SK-N-SH (cell line): Measurements from ENCODE around the gene FMC1. TPM values are rescaled to one million over a fixed set of nuclear protein-coding genes. Genes with fewer than 3 reads are reported as not detected.

ENCODE experiments used
- CTCF ChIA-PET: fragments of 300-600, 350-600 bp; formaldehyde crosslinking; extraction: SDS; loops from one replicate; lab custom pipeline; 2021; lab: Yijun Ruan, JAX
- POLR2A ChIA-PET: fragments of 350-600 bp; sonication (Branson Sonifier 250); formaldehyde crosslinking; extraction: SDS; loops from one replicate; lab custom pipeline; 2020; ENCODE audit warnings: antibody characterized with exemption, inconsistent platforms; lab: Yijun Ruan, JAX
- DNase-seq: peaks from one replicate; pipeline ENCODE4 v3.0.0; 2012
- H2AFZ ChIP-seq: fragments of 200-600 bp; sonication (generic); 2 replicates; pipeline ENCODE4 v1.8.1; 2016; ENCODE audit warnings: antibody characterized with exemption, mild to moderate bottlenecking, low read depth
- H3F3A ChIP-seq: fragments of 200-600 bp; sonication (generic); replicated peaks from 2 replicates; pipeline ENCODE3; 2016; ENCODE audit warnings: antibody characterized with exemption, mild to moderate bottlenecking; ENCODE audit not compliant: insufficient read depth
- H3K27ac ChIP-seq, 2 experiments: fragments of 200-500 bp in 1 of 2; fragments of 200-600 bp in 1 of 2; sonication (Bioruptor generic) in 1 of 2; sonication (generic), shearing (Covaris generic) in 1 of 2; 2 replicates each; pipeline versions ENCODE4 v1.5.1 to v1.6.1; 2014 to 2016; ENCODE audit warnings: low read depth in 2 of 2, inconsistent platforms in 1 of 2, low read length in 1 of 2, mild to moderate bottlenecking in 1 of 2, mixed read lengths in 1 of 2
- H3K27me3 ChIP-seq: fragments of 200-600 bp; sonication (generic), shearing (Covaris generic); 2 replicates; pipeline ENCODE4 v1.6.1; 2016; ENCODE audit warnings: mixed run types; ENCODE audit not compliant: insufficient read depth
- H3K36me3 ChIP-seq, 2 experiments: fragments of 200-500 bp in 1 of 2; fragments of 200-600 bp in 1 of 2; sonication (Bioruptor generic) in 1 of 2; sonication (generic) in 1 of 2; replicated peaks in 1 of 2; 2 replicates each; pipeline versions ENCODE3 to v1.5.1; 2014 to 2016; ENCODE audit warnings: low read length in 1 of 2, mild to moderate bottlenecking in 1 of 2; ENCODE audit not compliant: insufficient read depth in 2 of 2, control insufficient read depth in 1 of 2
- H3K4me1 ChIP-seq, 2 experiments: fragments of 200-500 bp in 1 of 2; fragments of 200-600 bp in 1 of 2; sonication (Bioruptor generic) in 1 of 2; sonication (generic), shearing (Covaris generic) in 1 of 2; 2 replicates each; pipeline versions ENCODE4 v1.5.1 to v1.6.1; 2014 to 2016; ENCODE audit warnings: low read depth in 1 of 2, low read length in 1 of 2, mixed run types in 1 of 2; ENCODE audit not compliant: insufficient read depth in 2 of 2, control insufficient read depth in 1 of 2
- H3K4me2 ChIP-seq: fragments of 200-600 bp; sonication (generic), shearing (Covaris generic); 2 replicates; pipeline ENCODE4 v1.6.1; 2017; ENCODE audit warnings: mixed run types
- H3K4me3 ChIP-seq, 2 experiments: fragments of 200-500 bp in 1 of 2; fragments of 200-600 bp in 1 of 2; sonication (Bioruptor generic) in 1 of 2; sonication (generic), shearing (Covaris generic) in 1 of 2; 2 replicates each; pipeline versions ENCODE4 v1.5.1 to v1.8.1; 2014 to 2016; ENCODE audit warnings: low read depth in 2 of 2, inconsistent platforms in 1 of 2, low read length in 1 of 2, mild to moderate bottlenecking in 1 of 2, mixed read lengths in 1 of 2, moderate library complexity in 1 of 2
- H3K79me2 ChIP-seq: fragments of 200-600 bp; sonication (generic); 2 replicates; pipeline ENCODE4 v1.8.1; 2017; ENCODE audit warnings: mild to moderate bottlenecking; ENCODE audit not compliant: insufficient read depth
- H3K9ac ChIP-seq: fragments of 200-600 bp; sonication (generic); 2 replicates; pipeline ENCODE4 v1.6.1; 2017; ENCODE audit warnings: mixed run types
- H3K9me2 ChIP-seq: fragments of 200-600 bp; sonication (generic); 2 replicates; pipeline ENCODE4 v1.6.1; 2017; ENCODE audit warnings: mixed run types
- H3K9me3 ChIP-seq: fragments of 200-600 bp; sonication (generic); 2 replicates; pipeline ENCODE4 v1.6.1; 2017; ENCODE audit warnings: mixed run types, mild to moderate bottlenecking, moderate library complexity
- H4K20me1 ChIP-seq: fragments of 200-600 bp; sonication (generic); 2 replicates; pipeline ENCODE4 v1.6.1; 2017; ENCODE audit warnings: mild to moderate bottlenecking, mixed run types; ENCODE audit not compliant: insufficient read depth
- FOXM1 ChIP-seq: IDR thresholded peaks from 2 replicates; pipeline ENCODE4 v1.4.0; 2012; ENCODE audit warnings: low read depth, mild to moderate bottlenecking
- GATA2 ChIP-seq: sonication (generic); formaldehyde crosslinking; IDR thresholded peaks from 2 replicates; pipeline ENCODE4 v1.5.0; 2020; ENCODE audit warnings: mild to moderate bottlenecking, missing genetic modification reagents
- JUND ChIP-seq: IDR thresholded peaks from 2 replicates; pipeline ENCODE4 v1.4.0; 2012
- MEF2A ChIP-seq: IDR thresholded peaks from 2 replicates; pipeline ENCODE4 v1.4.0; 2012; ENCODE audit warnings: low read depth, borderline replicate concordance
- NFIC ChIP-seq: IDR thresholded peaks from 2 replicates; pipeline ENCODE4 v1.4.0; 2012; ENCODE audit warnings: borderline replicate concordance
- NRF1 ChIP-seq: IDR thresholded peaks from 2 replicates; pipeline ENCODE4 v1.6.1; 2012; ENCODE audit warnings: low read depth, mild to moderate bottlenecking, low read length
- POLR2AphosphoS5 ChIP-seq: IDR thresholded peaks from 2 replicates; pipeline ENCODE4 v1.6.1; 2012; ENCODE audit warnings: low read depth, low read length
- RAD21 ChIP-seq: IDR thresholded peaks from 2 replicates; pipeline ENCODE4 v1.6.1; 2012; ENCODE audit warnings: mild to moderate bottlenecking, low read length
- RFX5 ChIP-seq: IDR thresholded peaks from 2 replicates; pipeline ENCODE4 v1.6.1; 2012; ENCODE audit warnings: mild to moderate bottlenecking, improper control_type of control experiment, low read length
- RXRA ChIP-seq: IDR thresholded peaks from 2 replicates; pipeline ENCODE4 v1.4.0; 2012; ENCODE audit warnings: low read depth, mild to moderate bottlenecking, borderline replicate concordance
- SIN3A ChIP-seq: IDR thresholded peaks from 2 replicates; pipeline ENCODE4 v1.6.1; 2012; ENCODE audit warnings: low read depth, mild to moderate bottlenecking, low read length, moderate library complexity, borderline replicate concordance
- SMC3 ChIP-seq: IDR thresholded peaks from 2 replicates; pipeline ENCODE4 v1.6.1; 2012; ENCODE audit warnings: low read depth, low read length, improper control_type of control experiment
- TCF12 ChIP-seq: IDR thresholded peaks from 2 replicates; pipeline ENCODE4 v1.4.0; 2012
- WGBS: methylation state at CpG from one replicate; pipeline ENCODE4 v1.1.6; 2017; ENCODE audit warnings: low lambda C conversion rate; 5-methylcytosine and 5-hydroxymethylcytosine counted together
- polyA plus RNA-seq, 3 experiments: library from polyadenylated mRNA; depleted of rRNA; stranded (reverse); fragments of >200 nt; gene quantifications; 2 replicates each; pipeline ENCODE4 v1.2.3, GENCODE V29; 2012
- TF ChIP-seq, protein P1 (sequence below): IDR thresholded peaks from 2 replicates; pipeline ENCODE4 v1.6.1; 2012; ENCODE audit warnings: mild to moderate bottlenecking, low read depth, low read length, moderate library complexity
- TF ChIP-seq, protein P2 (sequence below): fragments of 150-350 bp; IDR thresholded peaks from 2 replicates; pipeline ENCODE4 v1.6.1; 2017; ENCODE audit warnings: antibody characterized with exemption, low read length, low read depth, borderline replicate concordance

FMC1 gene
- polyA plus RNA-seq, 1 of the 3 experiments (the other 2 are of a cell fraction): 59.9 TPM

- H3K4me1 ChIP-seq: no peaks in the 10 kb centered on the region
- peaks cover 52 to 82% of the 10 kb centered on the region in 2 experiments for H3K36me3 ChIP-seq
- H3K9ac ChIP-seq: no peak overlapping the region
- H4K20me1 ChIP-seq: peaks cover 54% of the 10 kb centered on the region
- DNase-seq: no peak
- H3K9me2 ChIP-seq: no peaks in the 10 kb centered on the region
- H3K9me3 ChIP-seq: no peaks in the 10 kb centered on the region
- no peak overlapping the region for H2AFZ ChIP-seq
- ChIA-PET CTCF (no interaction called here), POLR2A (no interaction called here)
- TF ChIP-seq, protein P1, sequence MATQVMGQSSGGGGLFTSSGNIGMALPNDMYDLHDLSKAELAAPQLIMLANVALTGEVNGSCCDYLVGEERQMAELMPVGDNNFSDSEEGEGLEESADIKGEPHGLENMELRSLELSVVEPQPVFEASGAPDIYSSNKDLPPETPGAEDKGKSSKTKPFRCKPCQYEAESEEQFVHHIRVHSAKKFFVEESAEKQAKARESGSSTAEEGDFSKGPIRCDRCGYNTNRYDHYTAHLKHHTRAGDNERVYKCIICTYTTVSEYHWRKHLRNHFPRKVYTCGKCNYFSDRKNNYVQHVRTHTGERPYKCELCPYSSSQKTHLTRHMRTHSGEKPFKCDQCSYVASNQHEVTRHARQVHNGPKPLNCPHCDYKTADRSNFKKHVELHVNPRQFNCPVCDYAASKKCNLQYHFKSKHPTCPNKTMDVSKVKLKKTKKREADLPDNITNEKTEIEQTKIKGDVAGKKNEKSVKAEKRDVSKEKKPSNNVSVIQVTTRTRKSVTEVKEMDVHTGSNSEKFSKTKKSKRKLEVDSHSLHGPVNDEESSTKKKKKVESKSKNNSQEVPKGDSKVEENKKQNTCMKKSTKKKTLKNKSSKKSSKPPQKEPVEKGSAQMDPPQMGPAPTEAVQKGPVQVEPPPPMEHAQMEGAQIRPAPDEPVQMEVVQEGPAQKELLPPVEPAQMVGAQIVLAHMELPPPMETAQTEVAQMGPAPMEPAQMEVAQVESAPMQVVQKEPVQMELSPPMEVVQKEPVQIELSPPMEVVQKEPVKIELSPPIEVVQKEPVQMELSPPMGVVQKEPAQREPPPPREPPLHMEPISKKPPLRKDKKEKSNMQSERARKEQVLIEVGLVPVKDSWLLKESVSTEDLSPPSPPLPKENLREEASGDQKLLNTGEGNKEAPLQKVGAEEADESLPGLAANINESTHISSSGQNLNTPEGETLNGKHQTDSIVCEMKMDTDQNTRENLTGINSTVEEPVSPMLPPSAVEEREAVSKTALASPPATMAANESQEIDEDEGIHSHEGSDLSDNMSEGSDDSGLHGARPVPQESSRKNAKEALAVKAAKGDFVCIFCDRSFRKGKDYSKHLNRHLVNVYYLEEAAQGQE: no peak
- TF ChIP-seq GATA2 (CRISPR knock-in tag) (no peak), SIN3A (no peak), SMC3 (no peak)
- no peak overlapping the region for H3K27ac ChIP-seq
- 96% methylated on average over 3 of the region's 3 CpGs for WGBS
- peaks cover 100% of the 10 kb centered on the region for H3K79me2 ChIP-seq
- no peaks in the 10 kb centered on the region for H3K27me3 ChIP-seq
- H3K4me2 ChIP-seq: no peak overlapping the region
- peaks cover 10% of the 10 kb centered on the region for H3F3A ChIP-seq
- H3K4me3 ChIP-seq: no peak overlapping the region
These were observed 48.0 kb downstream of the FMC1 start for GRCh38 chr7:139389091-139389490.

GRCh38 chr7:139389774-139390173 is 48.6 kb downstream of the FMC1 start:
- no peaks in the 10 kb centered on the region for H3K9me3 ChIP-seq
- TF ChIP-seq SMC3 (no peak), GATA2 (CRISPR knock-in tag) (no peak), FOXM1 (no peak), RAD21 (no peak), SIN3A (no peak), RFX5 (no peak), NFIC (no peak), JUND (no peak), MEF2A (no peak), TCF12 (no peak), POLR2AphosphoS5 (no peak), NRF1 (no peak), RXRA (no peak)
- TF ChIP-seq, protein P2, sequence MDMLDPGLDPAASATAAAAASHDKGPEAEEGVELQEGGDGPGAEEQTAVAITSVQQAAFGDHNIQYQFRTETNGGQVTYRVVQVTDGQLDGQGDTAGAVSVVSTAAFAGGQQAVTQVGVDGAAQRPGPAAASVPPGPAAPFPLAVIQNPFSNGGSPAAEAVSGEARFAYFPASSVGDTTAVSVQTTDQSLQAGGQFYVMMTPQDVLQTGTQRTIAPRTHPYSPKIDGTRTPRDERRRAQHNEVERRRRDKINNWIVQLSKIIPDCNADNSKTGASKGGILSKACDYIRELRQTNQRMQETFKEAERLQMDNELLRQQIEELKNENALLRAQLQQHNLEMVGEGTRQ: no peak
- no peaks in the 10 kb centered on the region for H3K27me3 ChIP-seq
- no peaks in the 10 kb centered on the region for H3K4me1 ChIP-seq
- CTCF ChIA-PET: interaction anchor here (1.5 kb wide), 1 partner anchor 32 kb away, joined by 4 read pairs; no protein-coding TSS in a partner anchor
- no peak overlapping the region for H3K4me3 ChIP-seq
- H3K79me2 ChIP-seq: peaks cover 100% of the 10 kb centered on the region
- POLR2A ChIA-PET: no interaction called here
- H2AFZ ChIP-seq: no peak overlapping the region
- H3K4me2 ChIP-seq: no peak overlapping the region
- H3K36me3 ChIP-seq: peaks cover 54 to 80% of the 10 kb centered on the region in 2 experiments
- H3K27ac ChIP-seq: no peak overlapping the region
- H3F3A ChIP-seq: peaks cover 5% of the 10 kb centered on the region
- peaks cover 56% of the 10 kb centered on the region for H4K20me1 ChIP-seq
- no peak for DNase-seq
- WGBS: 94% methylated on average over 2 of the region's 2 CpGs
- H3K9ac ChIP-seq: no peak overlapping the region
- no peaks in the 10 kb centered on the region for H3K9me2 ChIP-seq
